C1 segment of cervical spinal cord (tissue), 14 donors: ENCODE measurements around the gene CR1.
"Not testable (repeated sequence)": the region's sequence is repeated elsewhere in the genome, so short reads cannot be mapped to it uniquely, and the experiment has no call there.

Experiments used
- DNase-seq, 14 donors: peaks; one replicate each; lab custom pipeline; 2025; lab: John Stamatoyannopoulos, UW

The CR1 gene

DNA sequence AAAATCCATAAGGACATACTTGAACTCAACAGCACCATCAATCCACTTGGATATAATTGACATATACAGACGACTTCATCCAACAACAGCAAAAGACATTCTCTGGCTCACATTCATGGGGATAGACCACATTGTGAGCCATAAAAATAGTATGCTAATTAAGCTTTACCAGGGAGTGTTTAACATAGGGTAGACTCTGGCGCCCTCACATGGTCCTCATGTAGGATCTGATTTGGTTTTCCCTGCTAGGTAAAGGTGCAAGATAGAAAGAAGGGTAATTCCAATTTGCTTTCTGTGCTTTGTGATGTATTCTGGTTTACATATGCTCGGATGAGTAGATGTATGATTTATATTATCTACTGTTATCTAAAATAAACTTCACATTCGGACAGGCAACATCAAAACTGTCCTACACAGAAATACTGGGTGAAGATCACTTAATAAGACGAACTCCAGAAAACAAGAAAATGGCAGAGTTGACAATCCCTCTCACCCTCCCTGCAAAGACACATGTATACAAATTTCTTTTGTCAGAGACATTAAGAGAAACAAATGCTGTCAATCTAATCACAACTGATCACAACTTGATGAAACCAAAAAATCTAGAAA, 176.7 kb downstream of the CR1 start:
- DNase-seq = peak in 1 of 14 donors; percentile 1

DNA sequence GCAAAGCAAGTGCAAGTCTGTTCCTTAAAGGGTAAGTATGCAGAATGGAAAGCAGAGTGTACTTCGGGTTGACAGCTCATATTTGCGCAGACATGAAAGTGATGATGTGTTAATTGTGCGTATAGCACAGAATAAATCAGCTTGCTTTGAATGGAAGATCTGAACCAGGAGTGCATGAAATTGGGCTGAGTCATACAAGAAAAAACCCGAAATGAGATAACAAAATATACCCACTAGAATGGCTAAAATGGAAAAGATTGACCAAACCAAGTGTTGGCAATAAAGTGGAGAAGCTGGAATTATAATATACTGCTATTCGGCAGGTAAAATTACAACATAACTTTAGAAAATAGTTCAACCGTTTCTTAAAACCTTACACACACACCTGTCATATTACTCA, 177.4 kb downstream of the CR1 start:
- DNase-seq = no peak

DNA sequence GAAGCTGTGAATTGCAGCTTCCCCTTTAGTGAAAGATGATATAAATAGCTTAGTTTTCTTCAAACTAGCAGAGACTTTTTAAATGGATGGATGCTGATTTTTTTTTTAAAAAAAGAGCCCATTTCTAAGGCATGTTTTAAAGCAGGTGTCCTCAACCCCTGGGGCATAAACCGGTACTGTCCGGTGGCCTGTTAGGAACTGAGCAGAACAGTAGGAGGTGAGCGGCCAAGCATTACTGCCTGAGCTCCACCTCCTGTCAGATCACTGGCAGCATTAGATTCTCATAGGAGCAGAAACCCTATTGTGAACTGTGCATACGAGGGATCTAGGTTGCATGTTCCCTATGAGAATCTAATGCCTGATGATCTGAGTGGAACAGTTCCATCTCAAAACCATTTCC, 180.2 kb downstream of the CR1 start:
- no peak for DNase-seq

DNA sequence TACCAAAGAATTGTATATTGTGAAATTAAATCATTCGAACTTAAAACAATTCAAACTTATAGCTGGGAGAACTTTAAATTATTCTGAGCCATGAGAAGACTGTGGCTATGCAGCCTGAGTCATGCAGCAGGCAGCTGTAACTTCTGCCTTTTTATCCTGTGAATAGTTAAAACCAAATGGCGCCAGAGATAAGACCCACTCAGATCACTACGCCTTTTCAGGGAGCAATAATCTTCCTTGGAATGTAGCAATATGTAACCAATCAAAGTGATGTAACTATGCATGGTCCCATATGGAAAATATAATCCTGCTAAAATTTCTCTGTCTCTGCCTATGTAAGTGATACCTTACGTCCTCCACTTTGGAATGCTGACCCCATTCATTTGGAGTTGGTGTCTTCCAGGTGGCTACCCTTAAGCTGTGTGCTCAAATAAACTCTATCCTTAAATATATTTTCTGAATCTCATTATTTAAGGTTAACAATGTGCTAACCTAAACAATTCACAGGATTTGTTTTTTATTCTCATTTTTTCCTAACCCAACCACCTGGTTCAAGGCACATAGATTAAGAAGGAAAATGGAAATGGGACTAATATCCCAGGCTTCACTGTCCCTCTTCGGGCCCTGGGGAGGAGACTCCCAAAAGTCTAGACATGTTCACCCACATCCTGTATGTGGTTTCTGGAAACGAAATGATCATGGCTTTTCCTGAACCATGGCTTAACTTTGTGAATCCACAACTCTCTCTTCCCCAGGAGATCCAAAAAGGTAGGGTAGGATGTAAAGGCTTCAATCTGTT, 184.8 kb downstream of the CR1 start:
- not testable (repeated sequence) for DNase-seq

DNA sequence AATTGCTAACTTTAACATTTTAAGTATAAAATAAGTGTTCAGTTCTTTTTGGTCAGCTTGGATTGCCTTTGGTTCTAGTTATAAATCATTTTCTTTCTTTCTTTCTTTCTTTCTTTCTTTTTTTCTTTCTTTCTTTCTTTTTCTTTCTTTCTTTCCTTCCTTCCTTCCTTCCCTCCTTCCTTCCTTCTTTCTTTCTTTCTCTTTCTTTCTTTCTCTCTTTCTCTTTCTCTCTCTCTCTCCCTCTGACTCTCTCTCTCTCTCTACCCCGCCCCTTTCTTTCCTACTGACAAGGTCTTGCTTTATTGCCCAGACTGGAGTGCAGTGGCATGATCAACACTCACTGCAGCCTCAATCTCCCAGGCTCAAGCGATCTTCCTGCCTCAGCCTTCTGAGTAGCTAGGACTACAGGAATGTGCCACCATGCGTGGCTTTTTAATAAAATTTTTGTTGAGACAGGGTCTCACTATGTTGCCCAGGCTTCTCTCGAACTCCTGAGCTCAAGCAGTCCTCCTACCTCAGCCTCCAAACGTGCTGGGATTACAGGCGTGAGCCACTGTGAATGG, 187.0 kb downstream of the CR1 start:
- DNase-seq = not testable (repeated sequence)

DNA sequence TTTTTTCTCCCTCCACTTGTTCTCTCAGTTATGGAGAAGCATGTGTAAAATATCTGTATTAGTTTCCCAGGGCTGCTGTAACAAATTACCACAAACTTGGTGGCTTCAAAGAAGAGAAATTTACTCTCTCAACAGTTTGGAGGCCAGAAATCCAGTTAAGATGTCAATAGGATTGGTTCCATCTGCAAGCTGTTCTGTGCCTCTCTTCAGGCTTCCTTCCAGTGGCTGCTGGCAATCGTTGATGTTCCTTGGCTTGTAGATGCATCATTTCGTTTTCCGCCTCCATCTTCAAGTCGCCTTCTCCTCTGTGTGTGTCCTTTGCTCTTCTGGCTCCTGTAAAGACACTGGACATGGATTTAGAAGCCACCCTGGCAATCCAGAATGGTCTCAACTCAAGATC, 194.6 kb downstream of the CR1 start:
- not testable (repeated sequence) for DNase-seq

DNA sequence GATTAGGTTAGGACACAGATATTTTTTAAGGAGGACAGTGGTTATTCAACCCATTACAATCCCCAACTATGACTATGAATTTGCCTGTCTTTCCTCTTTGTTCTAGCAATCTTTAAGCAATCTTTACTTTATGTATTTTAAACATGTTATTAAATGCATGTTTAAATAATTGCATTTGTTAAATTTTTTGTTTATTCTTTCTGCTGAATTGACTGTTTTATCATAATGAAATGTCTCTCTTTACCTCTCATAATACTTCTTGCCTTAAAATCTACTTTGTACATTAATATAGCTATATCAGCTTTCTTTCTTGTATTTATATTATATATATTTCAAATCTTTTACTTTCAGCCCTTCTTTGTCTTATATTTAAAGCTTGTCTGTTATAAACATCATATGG, 195.1 kb downstream of the CR1 start:
- no peak for DNase-seq
